SK-N-SH treated with all-trans-retinoic acid at 6 μM for 48 hours (cell line): Measurements from ENCODE around the gene ACSL5.

Experiments
- ATAC-seq: fragments of 200-7000 bp; cut with Tn5 transposase; 3 replicates; pipeline ENCODE4 v1.9.1; 2020; ENCODE audit warnings: mild to moderate bottlenecking, moderate library complexity
- ARNTL ChIP-seq: fragments of 450-650 bp; formaldehyde crosslinking; IDR thresholded peaks from 2 replicates; pipeline ENCODE4 v1.5.0; 2020; ENCODE audit warnings: low read depth, mild to moderate bottlenecking, moderate library complexity, borderline replicate concordance
- BACH2 ChIP-seq: fragments of 250-450 bp; sonication (Bioruptor Pico); IDR thresholded peaks from 2 replicates; pipeline ENCODE4 v1.9.0; 2021; ENCODE audit warnings: mild to moderate bottlenecking, borderline replicate concordance
- CREB5 ChIP-seq: fragments of 250-450 bp; sonication (Bioruptor Pico); IDR thresholded peaks from 2 replicates; pipeline ENCODE4 v1.5.1; 2020; ENCODE audit warnings: low read depth, mild to moderate bottlenecking, moderate library complexity
- CSDC2 ChIP-seq: fragments of 250-450 bp; sonication (Bioruptor Pico); IDR thresholded peaks from 2 replicates; pipeline ENCODE4 v1.5.0; 2020; ENCODE audit warnings: mild to moderate bottlenecking, moderate library complexity
- CSRNP3 ChIP-seq: fragments of 250-450 bp; sonication (Bioruptor Pico); IDR thresholded peaks from 2 replicates; pipeline ENCODE4 v1.5.1; 2021; ENCODE audit warnings: mild to moderate bottlenecking, moderate library complexity
- ESRRG ChIP-seq: fragments of 250-450 bp; sonication (Bioruptor Pico); IDR thresholded peaks from 2 replicates; pipeline ENCODE4 v1.6.1; 2021; ENCODE audit warnings: mild to moderate bottlenecking
- ISL1 ChIP-seq: fragments of 250-450 bp; sonication (Bioruptor Pico); IDR thresholded peaks from 2 replicates; pipeline ENCODE4 v2.1.2; 2022; ENCODE audit warnings: mild to moderate bottlenecking, moderate library complexity
- OSR1 ChIP-seq: fragments of 250-450 bp; sonication (Bioruptor Pico); IDR thresholded peaks from 2 replicates; pipeline ENCODE4 v1.8.0; 2022; ENCODE audit warnings: moderate library complexity, mild to moderate bottlenecking, inconsistent platforms
- PATZ1 ChIP-seq: fragments of 250-450 bp; sonication (Bioruptor Pico); IDR thresholded peaks from 2 replicates; pipeline ENCODE4 v1.8.0; 2020; ENCODE audit warnings: mild to moderate bottlenecking, moderate library complexity, borderline replicate concordance
- POU6F1 ChIP-seq: fragments of 250-450 bp; sonication (Bioruptor Pico); IDR thresholded peaks from 2 replicates; pipeline ENCODE4 v1.8.0; 2021; ENCODE audit warnings: low read depth, mild to moderate bottlenecking, moderate library complexity, borderline replicate concordance
- PPARA ChIP-seq: fragments of 250-450 bp; sonication (Bioruptor Pico); IDR thresholded peaks from 2 replicates; pipeline ENCODE4 v1.5.0; 2020; ENCODE audit warnings: mild to moderate bottlenecking, borderline replicate concordance
- RARB ChIP-seq: fragments of 250-450 bp; sonication (Bioruptor Pico); IDR thresholded peaks from 2 replicates; pipeline ENCODE4 v1.8.0; 2021; ENCODE audit warnings: mild to moderate bottlenecking, moderate library complexity
- SNAI2 ChIP-seq: fragments of 250-450 bp; sonication (Bioruptor Pico); IDR thresholded peaks from 2 replicates; pipeline ENCODE4 v1.5.0; 2020; ENCODE audit warnings: mild to moderate bottlenecking, moderate library complexity
- TCF4 ChIP-seq: fragments of 250-450 bp; sonication (Bioruptor Pico); IDR thresholded peaks from 2 replicates; pipeline ENCODE4 v1.8.0; 2021; ENCODE audit warnings: mild to moderate bottlenecking, moderate library complexity, borderline replicate concordance
- TOX ChIP-seq: fragments of 250-450 bp; sonication (Bioruptor Pico); IDR thresholded peaks from 2 replicates; pipeline ENCODE4 v1.8.0; 2021; ENCODE audit warnings: mild to moderate bottlenecking, moderate library complexity, borderline replicate concordance
- TSHZ2 ChIP-seq: fragments of 250-450 bp; sonication (Bioruptor Pico); IDR thresholded peaks from 2 replicates; pipeline ENCODE4 v1.5.0; 2020; ENCODE audit warnings: mild to moderate bottlenecking, moderate library complexity
- ZC3H10 ChIP-seq: fragments of 250-450 bp; sonication (Bioruptor Pico); IDR thresholded peaks from 2 replicates; pipeline ENCODE4 v1.5.1; 2021; ENCODE audit warnings: mild to moderate bottlenecking, moderate library complexity
- ZFP30 ChIP-seq: fragments of 450-650 bp; formaldehyde crosslinking; IDR thresholded peaks from 2 replicates; pipeline ENCODE4 v1.5.0; 2022; ENCODE audit warnings: mild to moderate bottlenecking, moderate library complexity
- ZNF565 ChIP-seq: fragments of 450-650 bp; formaldehyde crosslinking; conservative IDR thresholded peaks from 2 replicates; pipeline ENCODE4 v1.5.0; 2020; ENCODE audit warnings: low read depth, mild to moderate bottlenecking, moderate library complexity
- ZNF70 ChIP-seq: fragments of 450-650 bp; formaldehyde crosslinking; IDR thresholded peaks from 2 replicates; pipeline ENCODE4 v1.5.0; 2020; ENCODE audit warnings: mild to moderate bottlenecking, moderate library complexity
- ZNF8 ChIP-seq: fragments of 450-650 bp; formaldehyde crosslinking; IDR thresholded peaks from 2 replicates; pipeline ENCODE4 v1.5.0; 2020; ENCODE audit warnings: mild to moderate bottlenecking, moderate library complexity

ACSL5 gene

GRCh38 chr10:112346774-112347173 is 27.1 kb upstream of the ACSL5 start:
- ATAC-seq = no peak
- TF ChIP-seq ZNF565 (CRISPR knock-in tag) (no peak), CSDC2 (CRISPR knock-in tag) (no peak), SNAI2 (CRISPR knock-in tag) (no peak), OSR1 (no peak)

GRCh38 chr10:112347709-112348671 is 25.9 kb upstream of the ACSL5 start:
- no peak for ATAC-seq
- TF ChIP-seq BACH2 (CRISPR knock-in tag) (no peak), POU6F1 (CRISPR knock-in tag) (no peak)
- TF ChIP-seq, all 23 proteins: peak for 0

GRCh38 chr10:112348759-112349158 is 25.2 kb upstream of the ACSL5 start:
- no peak for TF ChIP-seq TSHZ2
- TF ChIP-seq ISL1 = no peak
- no peak for TF ChIP-seq CSRNP3 (CRISPR knock-in tag)
- TF ChIP-seq ZNF8 (CRISPR knock-in tag) = no peak
- TF ChIP-seq TCF4 (CRISPR knock-in tag) = no peak
- TF ChIP-seq CSDC2 (CRISPR knock-in tag) = no peak
- no peak for TF ChIP-seq TOX (CRISPR knock-in tag)
- TF ChIP-seq ZNF565 (CRISPR knock-in tag) = no peak
- no peak for TF ChIP-seq ZC3H10 (CRISPR knock-in tag)
- no peak for TF ChIP-seq ZNF70 (CRISPR knock-in tag)
- no peak for TF ChIP-seq POU6F1 (CRISPR knock-in tag)
- no peak for TF ChIP-seq ARNTL (CRISPR knock-in tag)
- TF ChIP-seq BACH2 (CRISPR knock-in tag) = no peak
- TF ChIP-seq PPARA (CRISPR knock-in tag) = no peak
- no peak for TF ChIP-seq RARB (CRISPR knock-in tag)
- no peak for TF ChIP-seq PATZ1 (CRISPR knock-in tag)
- no peak for TF ChIP-seq CREB5 (CRISPR knock-in tag)
- TF ChIP-seq ZFP30 (CRISPR knock-in tag) = no peak
- no peak for TF ChIP-seq ESRRG
- no peak for TF ChIP-seq SNAI2 (CRISPR knock-in tag)
- no peak for ATAC-seq
